Transverse colon (tissue), 3 donors: ENCODE results near the gene SSH3.

Experiments
- CTCF ChIP-seq, 5 experiments: fragments of 200-600 bp in 3 of 5; fragments of 450-650 bp in 2 of 5; sonication (generic) in 3 of 5; IDR thresholded peaks; 1 replicate in 2 of 5; 2 replicates in 3 of 5; pipeline ENCODE4 v1.5.1; 2016 to 2017; ENCODE audit warnings: antibody characterized with exemption in 5 of 5, inconsistent platforms in 3 of 5, mild to moderate bottlenecking in 2 of 5, moderate library complexity in 1 of 5
- POLR2A ChIP-seq: fragments of 450-650 bp; IDR thresholded peaks from one replicate; pipeline ENCODE4 v1.6.1; 2016; ENCODE audit warnings: antibody characterized with exemption, mild to moderate bottlenecking, moderate library complexity

GRCh38 chr11:67300756-67301312 lies 2.5 kb upstream of the SSH3 start:
- no peak for TF ChIP-seq CTCF (IDR thresholded peaks at IDR 0.05)
- TF ChIP-seq POLR2A, result no peak
